ENCODE results near the gene OLFM1.
A peak's percentile ranks its signal among the peaks of the same experiment; 100 is the strongest.

OLFM1 gene

GRCh38 chr9:135076876-135077430, 10.5 kb upstream of the OLFM1 start:
- no peak for DNase-seq (ENCODE audit: low spot score)

- DNase-seq (ENCODE audit: low spot score), result peak; percentile 2
These were observed 9.8 kb upstream of the OLFM1 start for GRCh38 chr9:135077497-135078200.

GRCh38 chr9:135078361-135078821, 9.1 kb upstream of the OLFM1 start:
- DNase-seq (ENCODE audit: low spot score), result no peak

DNA sequence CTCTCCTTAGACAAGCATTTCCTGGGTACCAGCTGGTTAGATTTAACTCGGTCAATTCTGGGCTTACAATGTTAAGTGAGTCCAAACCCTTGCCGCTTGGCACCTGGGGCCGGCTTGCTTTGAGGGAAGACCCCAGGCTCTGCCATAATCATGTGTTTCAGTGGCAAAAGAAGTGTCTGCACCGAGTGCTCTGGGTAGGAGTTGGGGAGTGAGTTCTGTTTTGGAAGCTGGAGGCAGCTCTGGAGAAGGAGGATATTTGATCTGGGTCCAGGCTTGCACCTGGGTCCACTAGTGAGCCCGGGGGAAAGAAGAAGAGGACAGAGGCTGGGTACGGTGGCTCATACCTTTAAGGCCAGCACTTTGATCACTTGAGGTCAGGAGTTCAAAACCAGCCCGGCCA, 8.4 kb upstream of the OLFM1 start:
- DNase-seq (ENCODE audit: low spot score), result no peak

DNA sequence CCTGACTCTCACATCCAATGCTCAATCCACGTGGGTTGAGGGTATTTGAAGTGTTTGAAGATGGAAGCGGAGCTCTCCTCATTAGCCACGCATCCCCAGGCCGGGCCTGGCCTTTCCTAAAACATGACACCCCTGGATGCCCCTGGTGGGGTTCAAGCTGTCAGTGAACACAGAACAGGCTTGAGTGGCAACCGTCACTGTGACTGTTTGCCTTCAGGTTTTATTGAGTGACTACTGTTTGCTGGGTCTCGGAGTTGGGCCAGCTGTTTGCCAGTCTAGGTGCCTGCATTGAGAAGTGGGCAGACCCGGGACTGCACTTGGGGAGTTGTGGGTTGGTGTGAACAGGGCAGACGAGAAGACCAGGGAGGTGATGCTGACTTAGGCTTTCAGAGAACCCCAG, 7.8 kb upstream of the OLFM1 start:
- DNase-seq (ENCODE audit: low spot score), result no peak

DNA sequence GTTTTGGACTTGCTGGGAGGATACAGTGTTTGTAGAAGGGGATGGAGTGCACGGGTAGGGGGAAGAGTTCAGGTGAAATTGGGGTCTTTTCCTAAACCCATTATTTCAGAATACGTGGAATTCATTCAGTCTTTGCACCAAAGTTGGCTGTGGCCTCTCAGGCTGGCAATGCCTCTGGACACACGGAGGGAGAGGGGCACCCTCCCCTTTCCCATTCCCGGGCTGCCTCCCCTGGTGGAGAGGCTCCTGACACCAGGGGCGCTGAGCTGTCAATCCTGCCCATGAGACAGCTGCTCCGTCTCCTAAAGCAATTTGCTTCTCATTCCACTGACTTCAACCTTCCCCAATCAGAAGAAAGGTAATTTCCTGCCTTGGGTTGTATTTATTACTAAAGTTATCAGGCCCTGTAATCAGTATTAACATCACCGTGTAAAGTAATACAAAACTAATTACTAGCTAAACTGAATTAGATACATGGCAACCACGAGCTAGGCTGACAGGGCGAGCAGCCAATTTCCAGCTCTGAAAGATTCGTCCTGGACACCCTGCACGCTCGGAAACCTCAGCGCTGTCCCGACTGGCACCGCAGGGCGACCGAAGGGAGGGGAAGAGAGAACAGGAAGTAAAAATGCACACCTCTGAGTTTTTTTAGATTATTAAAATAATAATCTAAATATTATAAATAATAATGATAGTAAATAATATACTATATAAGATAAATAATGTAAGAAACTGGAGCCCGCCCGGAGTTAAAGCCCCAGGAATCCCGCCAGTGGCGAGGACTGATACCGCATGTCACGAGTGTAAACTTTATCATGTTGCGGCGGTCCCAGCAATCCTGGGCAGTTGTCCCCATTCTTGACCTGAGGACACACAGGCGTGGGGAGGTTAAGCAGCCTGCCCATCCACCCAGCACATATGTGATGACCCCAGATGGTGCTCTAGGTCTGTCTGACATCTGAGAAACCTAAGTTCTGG, 6.9 kb upstream of the OLFM1 start:
- DNase-seq (ENCODE audit: low spot score), result no peak

DNA sequence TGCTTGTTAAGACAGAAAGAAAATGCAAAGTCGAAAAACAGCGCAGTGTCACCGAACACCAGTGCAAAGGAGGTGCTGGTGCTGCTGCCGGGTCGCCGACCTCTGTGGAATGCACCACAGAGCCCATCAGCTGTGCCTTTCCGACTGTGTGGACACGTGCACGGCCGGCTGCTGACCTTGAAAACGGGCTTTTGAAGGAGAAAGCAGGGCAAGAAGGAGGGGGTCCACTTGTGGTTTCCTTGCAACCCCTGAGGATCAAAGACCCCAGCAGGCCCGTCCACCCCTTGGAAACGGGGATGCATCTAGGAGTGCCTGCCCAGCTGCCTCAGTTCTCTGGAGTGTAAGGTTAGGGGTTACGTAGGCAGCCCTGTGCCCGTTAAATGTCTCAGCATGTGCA, 6.2 kb upstream of the OLFM1 start:
- no peak for DNase-seq (ENCODE audit: low spot score)

GRCh38 chr9:135081731-135082130, 5.7 kb upstream of the OLFM1 start:
- DNase-seq (ENCODE audit: low spot score), result no peak

DNA sequence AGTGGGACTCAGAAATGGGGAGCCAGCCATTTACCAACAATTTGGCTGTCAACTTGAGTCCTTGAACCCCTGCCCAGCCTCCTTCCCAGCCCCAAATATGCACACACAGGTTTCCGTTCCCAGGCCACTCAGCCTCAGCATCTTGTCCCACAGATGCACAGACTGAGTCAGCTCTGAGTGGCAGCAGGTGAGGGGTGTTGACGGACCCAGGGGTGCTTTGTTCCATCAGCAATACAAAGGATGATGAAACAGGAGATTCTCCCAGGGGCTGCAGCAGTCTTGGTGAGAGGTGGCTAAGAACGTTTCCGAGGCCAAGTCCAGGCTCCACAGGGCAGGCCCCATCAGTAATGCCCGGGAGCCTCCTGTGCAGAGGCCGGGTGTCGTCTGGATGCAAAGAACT, 4.9 kb upstream of the OLFM1 start:
- DNase-seq (ENCODE audit: low spot score), result no peak

DNA sequence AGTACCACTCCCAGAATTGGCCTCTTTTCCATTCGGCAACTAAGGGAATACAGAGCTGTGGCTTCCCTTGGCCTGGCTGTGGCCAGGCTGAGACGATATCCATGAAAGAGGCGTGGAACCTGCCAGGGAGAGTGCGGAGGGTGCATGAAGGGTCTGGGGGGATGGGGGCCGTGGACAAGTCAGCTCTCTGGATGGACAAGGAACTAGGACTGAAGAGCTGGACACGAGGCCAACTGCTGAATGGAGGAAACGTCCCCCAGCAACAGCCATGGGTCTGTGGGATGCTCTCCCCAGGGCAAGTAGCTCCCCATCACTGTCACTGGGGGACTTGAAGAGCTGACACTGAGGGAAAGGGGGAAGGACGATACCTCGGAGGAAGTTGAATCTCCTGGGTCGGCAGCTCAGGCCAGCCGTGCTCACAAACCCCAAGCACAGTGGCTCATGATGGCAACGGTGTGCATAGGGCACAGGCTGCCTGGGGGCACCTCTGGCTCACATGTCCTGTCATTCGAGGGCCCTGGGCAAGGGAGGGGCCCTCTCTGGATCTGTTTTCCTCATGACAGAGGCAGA, 4.1 kb upstream of the OLFM1 start:
- no peak for DNase-seq (ENCODE audit: low spot score)

- DNase-seq (ENCODE audit: low spot score), result no peak
These were observed 3.6 kb upstream of the OLFM1 start for GRCh38 chr9:135083831-135084230.

DNA sequence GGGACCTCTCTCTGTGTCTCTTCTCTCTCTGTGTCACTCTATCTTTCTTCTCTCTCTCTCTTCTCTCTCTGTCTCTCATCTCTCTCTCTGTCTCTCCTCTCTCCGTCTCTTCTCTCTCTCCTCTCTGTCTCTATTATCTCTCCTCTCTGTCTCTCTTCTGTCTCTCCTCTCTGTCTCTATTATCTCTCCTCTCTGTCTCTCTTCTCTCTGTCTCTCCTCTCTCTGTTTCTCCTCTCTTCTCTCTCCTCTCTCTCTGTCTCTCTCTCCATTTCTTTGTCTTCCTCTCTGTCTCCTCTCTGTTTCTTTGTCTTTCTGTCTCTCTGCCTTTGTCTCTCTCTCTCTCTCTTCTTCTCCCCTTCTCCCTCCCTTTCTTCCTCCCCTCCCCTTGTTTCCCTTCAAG, 3.2 kb upstream of the OLFM1 start:
- DNase-seq (ENCODE audit: low spot score), result no peak

- DNase-seq (ENCODE audit: low spot score), result no peak
These were observed 2.3 kb upstream of the OLFM1 start for GRCh38 chr9:135084881-135085760.

GRCh38 chr9:135085830-135086546, 1.5 kb upstream of the OLFM1 start:
- peak; percentile 58 for DNase-seq (ENCODE audit: low spot score)

GRCh38 chr9:135086597-135087488, 625 bp upstream of the OLFM1 start:
- DNase-seq (ENCODE audit: low spot score), result no peak

- DNase-seq (ENCODE audit: low spot score), result no peak
These were observed 455 bp downstream of the OLFM1 start for GRCh38 chr9:135087899-135088347.

DNA sequence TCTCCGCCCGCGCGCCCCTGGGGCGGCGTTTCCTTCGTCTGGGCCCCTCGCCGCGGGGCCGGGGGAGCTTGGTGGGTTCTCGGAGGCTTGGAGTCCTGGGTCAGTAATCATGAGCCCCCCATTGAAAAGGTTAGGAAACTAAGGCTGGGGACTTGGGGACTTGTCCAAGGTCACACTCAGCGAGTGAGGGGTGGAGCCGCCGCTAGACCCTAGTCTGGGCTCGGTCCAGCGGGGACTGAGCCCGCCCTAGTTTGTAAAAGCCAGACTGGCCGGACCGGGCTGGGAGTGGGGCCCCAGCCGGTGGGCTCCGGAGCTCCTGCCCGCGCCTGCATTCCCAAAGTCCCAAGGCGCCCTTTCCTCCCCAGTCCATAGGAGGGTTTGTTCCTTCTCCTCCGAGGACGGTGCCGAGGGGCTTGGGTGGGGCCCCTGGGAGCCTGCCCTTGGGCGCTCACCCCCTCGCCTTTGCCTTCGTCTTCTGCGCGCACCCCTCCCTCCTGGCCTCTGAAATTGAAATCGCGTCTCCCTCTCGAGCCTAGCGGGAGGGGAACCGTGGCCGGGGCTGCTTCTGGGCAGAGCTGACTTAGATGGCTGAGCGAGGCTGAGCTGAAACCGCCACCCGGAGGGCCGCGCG, 995 bp downstream of the OLFM1 start:
- no peak for DNase-seq (ENCODE audit: low spot score)

GRCh38 chr9:135088979-135089847, 1.7 kb downstream of the OLFM1 start:
- no peak for DNase-seq (ENCODE audit: low spot score)
